HG02759 (cell line): ENCODE data around the gene GCDH.
A peak's percentile ranks its signal among the peaks of the same experiment; 100 is the strongest.

Experiments used
- ATAC-seq: cut with Tn5 transposase; IDR thresholded peaks from one replicate; pipeline ENCODE4 v1.9.1; 2021; ENCODE audit warnings: mild to moderate bottlenecking, moderate library complexity; ENCODE audit not compliant: unreplicated experiment

The GCDH gene

DNA sequence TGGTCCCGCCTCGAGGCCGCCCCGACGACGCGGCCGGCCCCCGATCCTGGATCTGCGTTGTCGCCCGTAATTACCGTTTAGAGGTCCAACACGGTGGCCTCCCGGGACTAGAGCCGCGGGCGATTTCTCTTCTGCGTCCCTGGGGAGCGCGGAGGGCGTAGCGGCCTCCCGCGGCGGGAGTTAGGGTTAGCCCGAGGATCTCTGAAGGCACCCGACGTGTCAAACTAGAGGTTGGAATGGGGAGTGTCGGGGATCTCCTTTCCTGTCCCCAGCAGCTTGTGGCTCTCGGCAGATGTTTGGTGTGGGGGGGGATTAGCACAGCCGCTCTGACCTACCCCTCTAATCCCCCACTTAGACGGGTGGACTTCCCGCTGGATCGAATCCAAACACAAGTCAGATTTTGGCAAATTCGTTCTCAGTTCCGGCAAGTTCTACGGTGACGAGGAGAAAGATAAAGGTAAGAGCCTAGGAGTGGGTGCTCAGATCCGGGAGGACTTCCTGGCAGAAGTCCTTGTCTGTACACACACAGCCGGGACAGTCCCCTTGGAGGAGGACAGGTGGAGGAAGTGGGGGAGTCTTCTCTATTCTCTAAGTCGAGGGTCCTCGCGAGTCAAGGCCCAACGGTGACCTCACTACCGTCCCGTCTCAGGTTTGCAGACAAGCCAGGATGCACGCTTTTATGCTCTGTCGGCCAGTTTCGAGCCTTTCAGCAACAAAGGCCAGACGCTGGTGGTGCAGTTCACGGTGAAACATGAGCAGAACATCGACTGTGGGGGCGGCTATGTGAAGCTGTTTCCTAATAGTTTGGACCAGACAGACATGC, 48.0 kb downstream of the GCDH start:
- ATAC-seq: peak; percentile 2

DNA sequence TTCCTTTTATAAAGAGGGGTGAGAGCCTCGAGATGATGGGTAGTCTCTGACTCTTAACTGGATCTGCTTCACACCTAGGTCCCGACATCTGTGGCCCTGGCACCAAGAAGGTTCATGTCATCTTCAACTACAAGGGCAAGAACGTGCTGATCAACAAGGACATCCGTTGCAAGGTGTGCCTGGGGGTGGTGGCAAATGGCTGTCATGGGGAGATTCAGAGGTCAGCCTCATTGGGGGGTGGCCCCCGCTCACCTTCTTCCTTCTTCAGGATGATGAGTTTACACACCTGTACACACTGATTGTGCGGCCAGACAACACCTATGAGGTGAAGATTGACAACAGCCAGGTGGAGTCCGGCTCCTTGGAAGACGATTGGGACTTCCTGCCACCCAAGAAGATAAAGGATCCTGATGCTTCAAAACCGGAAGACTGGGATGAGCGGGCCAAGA, 49.0 kb downstream of the GCDH start:
- ATAC-seq: no peak

DNA sequence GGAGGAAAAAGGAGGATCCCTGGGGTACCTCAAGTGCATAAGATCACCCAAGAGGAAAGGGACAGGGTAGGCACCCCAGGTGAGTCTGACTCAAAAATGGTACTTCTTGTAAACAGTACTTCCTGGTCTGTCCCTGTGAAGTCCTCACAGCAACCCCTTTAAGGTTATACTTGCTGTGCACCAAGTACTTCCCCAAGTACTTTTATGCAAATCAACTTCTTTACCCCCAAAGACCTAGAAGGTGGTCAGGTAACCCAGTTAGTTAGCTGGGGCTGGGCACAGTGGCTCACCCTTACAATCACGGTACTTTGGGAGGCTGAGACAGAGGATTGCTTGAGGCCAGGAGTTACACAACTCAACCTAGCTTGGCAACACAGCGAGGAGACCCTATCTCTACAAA, 49.9 kb downstream of the GCDH start:
- ATAC-seq: no peak

DNA sequence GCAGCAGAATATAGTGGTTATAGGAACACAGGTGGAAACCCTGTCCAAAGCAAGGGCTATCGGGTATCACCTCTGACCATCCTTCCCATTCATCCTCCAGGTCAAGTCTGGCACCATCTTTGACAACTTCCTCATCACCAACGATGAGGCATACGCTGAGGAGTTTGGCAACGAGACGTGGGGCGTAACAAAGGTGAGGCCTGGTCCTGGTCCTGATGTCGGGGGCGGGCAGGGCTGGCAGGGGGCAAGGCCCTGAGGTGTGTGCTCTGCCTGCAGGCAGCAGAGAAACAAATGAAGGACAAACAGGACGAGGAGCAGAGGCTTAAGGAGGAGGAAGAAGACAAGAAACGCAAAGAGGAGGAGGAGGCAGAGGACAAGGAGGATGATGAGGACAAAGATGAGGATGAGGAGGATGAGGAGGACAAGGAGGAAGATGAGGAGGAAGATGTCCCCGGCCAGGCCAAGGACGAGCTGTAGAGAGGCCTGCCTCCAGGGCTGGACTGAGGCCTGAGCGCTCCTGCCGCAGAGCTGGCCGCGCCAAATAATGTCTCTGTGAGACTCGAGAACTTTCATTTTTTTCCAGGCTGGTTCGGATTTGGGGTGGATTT, 52.6 kb downstream of the GCDH start:
- no peak for ATAC-seq

DNA sequence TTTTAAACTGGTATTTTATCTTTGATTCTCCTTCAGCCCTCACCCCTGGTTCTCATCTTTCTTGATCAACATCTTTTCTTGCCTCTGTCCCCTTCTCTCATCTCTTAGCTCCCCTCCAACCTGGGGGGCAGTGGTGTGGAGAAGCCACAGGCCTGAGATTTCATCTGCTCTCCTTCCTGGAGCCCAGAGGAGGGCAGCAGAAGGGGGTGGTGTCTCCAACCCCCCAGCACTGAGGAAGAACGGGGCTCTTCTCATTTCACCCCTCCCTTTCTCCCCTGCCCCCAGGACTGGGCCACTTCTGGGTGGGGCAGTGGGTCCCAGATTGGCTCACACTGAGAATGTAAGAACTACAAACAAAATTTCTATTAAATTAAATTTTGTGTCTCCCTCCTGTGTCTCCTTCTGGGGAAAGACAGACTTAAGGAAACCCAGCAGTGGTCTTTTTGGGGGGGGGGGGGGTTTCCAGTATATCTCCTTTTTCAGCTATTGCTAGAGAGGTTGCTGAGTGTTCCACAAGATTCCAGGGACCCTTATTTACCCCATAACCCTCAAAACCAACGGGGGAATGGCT, 53.2 kb downstream of the GCDH start:
- no peak for ATAC-seq

DNA sequence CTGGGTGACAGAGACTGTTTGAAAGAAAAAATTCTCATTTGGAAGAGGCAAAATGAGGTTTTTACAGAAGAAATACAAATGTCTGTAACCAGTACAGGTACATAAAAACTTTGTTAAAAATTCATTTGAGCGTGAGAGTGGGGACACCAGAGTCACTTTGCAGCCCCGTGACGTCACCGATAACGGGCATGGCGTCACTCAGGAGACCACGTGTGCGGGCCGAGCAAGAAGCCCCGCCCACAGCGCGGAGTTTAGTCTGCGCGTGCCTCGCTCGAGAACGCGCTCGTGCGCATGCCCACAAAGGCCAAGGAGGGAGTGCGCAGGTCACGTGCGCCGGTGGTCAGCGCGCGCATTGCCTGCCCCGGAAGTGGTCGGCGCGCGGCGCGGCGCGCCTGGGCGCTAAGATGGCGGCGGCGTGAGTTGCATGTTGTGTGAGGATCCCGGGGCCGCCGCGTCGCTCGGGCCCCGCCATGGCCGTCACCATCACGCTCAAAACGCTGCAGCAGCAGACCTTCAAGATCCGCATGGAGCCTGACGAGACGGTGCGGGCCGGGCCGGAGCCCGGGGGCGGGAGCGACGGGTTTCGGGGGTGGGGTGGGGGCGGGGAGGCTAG, 54.6 kb downstream of the GCDH start, which contains the start of gene RAD23A:
TSS of gene RAD23A (plus strand) at position 384 of the 613 bp plus-strand sequence. CDS start at position 471, 87 bp downstream.
- peak; percentile 87 for ATAC-seq

GRCh38 chr19:12946092-12946721, 55.2 kb downstream of the GCDH start:
- peak; percentile 45 for ATAC-seq

- no peak for ATAC-seq
These were observed 56.0 kb downstream of the GCDH start for GRCh38 chr19:12946731-12947496.

GRCh38 chr19:12947702-12948611, 57.0 kb downstream of the GCDH start:
- no peak for ATAC-seq

DNA sequence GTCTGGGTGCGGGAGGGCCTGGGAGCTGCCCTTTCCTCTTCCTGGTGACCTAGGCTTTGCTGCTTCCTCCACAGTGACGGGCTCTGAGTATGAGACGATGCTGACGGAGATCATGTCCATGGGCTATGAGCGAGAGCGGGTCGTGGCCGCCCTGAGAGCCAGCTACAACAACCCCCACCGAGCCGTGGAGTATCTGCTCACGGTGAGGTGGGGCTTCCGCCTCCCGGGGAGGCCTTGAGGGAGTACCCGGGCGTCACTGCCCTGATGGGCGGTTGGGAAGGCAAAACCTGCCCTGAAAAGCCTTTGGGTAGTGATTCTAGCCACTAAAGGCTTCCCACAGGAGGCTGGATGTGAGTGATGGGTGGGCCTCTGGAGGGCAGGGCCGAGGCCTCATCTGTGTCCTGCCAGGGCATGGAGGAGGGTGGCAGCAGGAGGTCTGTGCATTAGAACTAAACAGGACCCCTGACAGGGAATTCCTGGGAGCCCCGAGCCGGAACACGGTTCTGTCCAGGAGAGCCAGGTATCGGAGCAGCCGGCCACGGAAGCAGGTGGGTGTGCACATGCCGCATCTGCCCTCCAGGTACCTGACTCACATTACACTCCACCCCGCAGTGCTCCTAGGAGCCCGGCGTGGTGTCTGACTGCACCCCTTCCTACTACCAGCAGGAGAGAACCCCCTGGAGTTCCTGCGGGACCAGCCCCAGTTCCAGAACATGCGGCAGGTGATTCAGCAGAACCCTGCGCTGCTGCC, 57.8 kb downstream of the GCDH start:
- ATAC-seq: no peak
